H1 (cell line): Measurements from ENCODE around the gene ZNF358. TPM values are rescaled to one million over a fixed set of nuclear protein-coding genes. Genes with fewer than 3 reads are reported as not detected.

Experiments used
- ATF2 ChIP-seq: IDR thresholded peaks from 2 replicates; pipeline ENCODE4 v1.6.1; 2012; ENCODE audit warnings: low read length, inconsistent platforms
- BCL11A ChIP-seq, 2 experiments: IDR thresholded peaks; one replicate each; pipeline ENCODE4 v1.6.1; 2011; ENCODE audit warnings: low read depth in 2 of 2, low read length in 2 of 2, mild to moderate bottlenecking in 2 of 2
- CHD7 ChIP-seq: fragments of 300-600 bp; sonication (generic); IDR thresholded peaks from 2 replicates; pipeline ENCODE4 v1.7.1; 2012; ENCODE audit warnings: low read length, moderate library complexity, mild to moderate bottlenecking, inconsistent platforms; ENCODE audit not compliant: insufficient replicate concordance
- CREB1 ChIP-seq: IDR thresholded peaks from 2 replicates; pipeline ENCODE4 v1.6.1; 2012; ENCODE audit warnings: inconsistent platforms
- EP300 ChIP-seq, 2 experiments: IDR thresholded peaks; 1 replicate in 1 of 2; 2 replicates in 1 of 2; pipeline ENCODE4 v1.6.1; 2011 to 2012; ENCODE audit warnings: low read depth in 2 of 2, low read length in 2 of 2, mild to moderate bottlenecking in 2 of 2, borderline replicate concordance in 1 of 2, inconsistent platforms in 1 of 2, moderate library complexity in 1 of 2
- POU5F1 ChIP-seq: IDR thresholded peaks from 2 replicates; pipeline ENCODE4 v1.6.1; 2011; ENCODE audit warnings: low read depth, mild to moderate bottlenecking, low read length, moderate library complexity
- SIN3A ChIP-seq, 2 experiments: IDR thresholded peaks in 1 of 2; conservative IDR thresholded peaks in 1 of 2; 2 replicates each; pipeline ENCODE4 v1.6.1; 2011 to 2012; ENCODE audit warnings: low read length in 2 of 2, improper control_type of control experiment in 1 of 2, low read depth in 1 of 2, mild to moderate bottlenecking in 1 of 2
- ZNF274 ChIP-seq: IDR thresholded peaks from 2 replicates; pipeline ENCODE4 v1.7.0; 2012; ENCODE audit warnings: low read length, borderline replicate concordance; ENCODE audit errors: extremely low read depth
- polyA plus RNA-seq, 7 experiments: library from polyadenylated mRNA; depleted of rRNA in 3 of 7; stranded (reverse) in 5 of 7; unstranded in 2 of 7; fragments of >200 nt in 5 of 7; fragments of 200-250 nt in 2 of 7; gene quantifications; 1 replicate in 5 of 7; 2 replicates in 1 of 7; 4 replicates in 1 of 7; pipeline versions ENCODE4 v1.2.1 to v1.2.3, GENCODE V29; 2011 to 2013; ENCODE audit warnings: missing spikeins in 2 of 7, mixed read lengths in 2 of 7
- total RNA-seq: library from RNA; stranded (reverse); fragmentation: NEBNext Ultra II Directional; extraction: Animal tissue kit (Norgen Biotek cat#: 25700); gene quantifications from 2 replicates; pipeline ENCODE4 v1.2.1, GENCODE V29; 2021

ZNF358 gene
- total and polyA plus RNA-seq, 2 of the 8 experiments (the other 6 are each of a cell fraction or from before 2014, with no cell fraction given): 40.0 to 60.3 TPM

GRCh38 chr19:7534531-7535046 is 18.7 kb downstream of the ZNF358 start (continued):
- TF ChIP-seq ZNF274 (no peak), CHD7 (no peak), EP300 (IDR thresholded peaks at IDR 0.05; ENCODE audit: borderline replicate concordance in 1 of 2, low read depth in 2 of 2, low read length in 2 of 2) (no peak), SIN3A (conservative IDR thresholded peaks at IDR 0.05 in 1 of 2, IDR thresholded peaks at IDR 0.05 in 1 of 2; ENCODE audit: low read depth in 1 of 2, low read length in 2 of 2) (0 out of 4 replicates have a peak, but pooled peaks of 1 of the 2 experiments have one; percentile 8), BCL11A (IDR thresholded peaks at IDR 0.05; ENCODE audit: low read depth in 2 of 2, low read length in 2 of 2) (no peak), CREB1 (no peak), POU5F1 (no peak), ATF2 (no peak)
